ENCODE measurements around the gene ADAMTSL2. TPM values are rescaled to one million over a fixed set of nuclear protein-coding genes. Genes with fewer than 3 reads are reported as not detected.

Gene ADAMTSL2
- total and polyA plus RNA-seq, 2 donors: 0.68 to 1.7 TPM

DNA sequence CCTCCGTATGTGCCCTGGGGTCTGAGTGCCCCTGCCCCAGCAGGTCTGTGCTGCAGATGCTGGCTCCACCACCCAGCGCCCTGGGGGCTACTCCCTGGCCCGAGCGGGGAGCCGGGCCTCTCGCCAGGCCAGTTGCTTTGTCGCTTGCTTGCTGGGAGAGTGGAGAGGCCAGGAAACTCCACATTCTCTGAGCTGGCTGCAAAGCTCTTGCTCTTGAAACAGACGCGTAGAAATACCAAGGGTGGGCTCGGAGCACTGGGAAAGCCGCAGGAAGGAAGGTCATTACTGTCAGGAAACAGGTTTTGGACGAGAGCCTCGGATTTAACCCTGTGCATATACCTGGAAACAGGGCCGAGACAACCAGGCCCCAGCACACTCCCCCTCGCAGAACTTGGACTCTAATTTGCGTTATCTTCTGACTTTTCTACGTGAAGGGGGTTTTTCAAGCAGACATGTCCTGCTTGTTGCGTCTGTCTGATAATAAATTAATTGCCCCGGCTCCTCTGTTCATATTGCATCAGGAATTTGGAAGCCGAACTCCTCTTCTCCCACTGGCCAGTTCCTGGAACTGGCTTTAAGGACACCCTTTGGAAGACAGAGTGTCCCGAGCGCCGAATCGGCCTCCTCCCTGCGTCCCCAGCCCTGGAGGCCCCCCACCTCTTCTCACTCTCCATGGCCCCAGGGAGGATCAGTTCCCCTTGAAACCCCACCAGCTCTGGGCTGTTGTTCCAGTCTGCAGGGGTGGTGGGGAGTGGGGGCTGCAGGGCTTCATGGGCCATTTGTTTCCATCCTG lies 11.2 kb downstream of the ADAMTSL2 start:
- Histone ChIP-seq H3K4me3 (ENCODE audit: low read length in 2 of 2) (no peak overlapping the region), H3K9me3 (ENCODE audit: control insufficient read depth in 2 of 2, insufficient read depth in 1 of 2, low read length in 1 of 2) (no peaks in the 10 kb centered on the region), H3K27ac (ENCODE audit: low read depth in 1 of 2, low read length in 1 of 2) (no peak overlapping the region), H3K4me1 (ENCODE audit: control insufficient read depth in 2 of 2, insufficient read depth in 2 of 2, low read length in 2 of 2) (peaks cover 0 to 16% of the 10 kb centered on the region in 2 donors), H3K36me3 (ENCODE audit: control insufficient read depth in 2 of 2, insufficient read depth in 2 of 2, low read length in 1 of 2) (no peaks in the 10 kb centered on the region), H3K27me3 (ENCODE audit: control insufficient read depth in 2 of 2, insufficient read depth in 1 of 2, low read length in 1 of 2) (peaks cover 0 to 15% of the 10 kb centered on the region in 2 donors)
- DNase-seq (ENCODE audit: low read depth in 6 of 9, low spot score in 9 of 9): no peak
- 89% methylated on average over 25 of the region's 25 CpGs for WGBS

GRCh38 chr9:133546287-133546680 lies 11.8 kb downstream of the ADAMTSL2 start:
- Histone ChIP-seq H3K27ac (ENCODE audit: low read depth in 1 of 2, low read length in 1 of 2) (no peak overlapping the region), H3K27me3 (ENCODE audit: control insufficient read depth in 2 of 2, insufficient read depth in 1 of 2, low read length in 1 of 2) (peaks cover 0 to 10% of the 10 kb centered on the region in 2 donors), H3K4me3 (ENCODE audit: low read length in 2 of 2) (no peak overlapping the region), H3K9me3 (ENCODE audit: control insufficient read depth in 2 of 2, insufficient read depth in 1 of 2, low read length in 1 of 2) (no peaks in the 10 kb centered on the region), H3K4me1 (ENCODE audit: control insufficient read depth in 2 of 2, insufficient read depth in 2 of 2, low read length in 2 of 2) (peaks cover 0 to 14% of the 10 kb centered on the region in 2 donors), H3K36me3 (ENCODE audit: control insufficient read depth in 2 of 2, insufficient read depth in 2 of 2, low read length in 1 of 2) (no peaks in the 10 kb centered on the region)
- 84% methylated on average over 8 of the region's 8 CpGs for WGBS
- DNase-seq (ENCODE audit: low read depth in 6 of 9, low spot score in 9 of 9): no peak

DNA sequence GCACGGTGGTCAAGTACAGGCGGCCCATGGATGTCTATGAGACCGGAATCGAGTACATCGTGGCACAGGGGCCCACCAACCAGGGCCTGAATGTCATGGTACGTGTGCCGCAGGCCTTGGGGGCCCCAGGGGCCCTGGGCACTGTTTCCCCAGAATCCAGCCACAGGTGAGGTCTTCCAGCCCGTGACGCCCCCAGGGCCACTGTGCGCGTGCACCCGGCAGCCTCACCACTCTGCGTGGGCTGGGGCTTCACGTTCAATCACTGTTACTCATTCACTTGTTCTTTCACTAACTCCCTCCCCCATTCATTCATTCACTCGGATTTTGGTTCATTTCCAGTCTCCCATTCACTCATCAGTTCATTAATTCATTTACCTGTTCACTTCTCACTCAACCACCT lies 12.6 kb downstream of the ADAMTSL2 start:
- no peak overlapping the region for H3K4me3 ChIP-seq (ENCODE audit: low read length in 2 of 2)
- no peaks in the 10 kb centered on the region for H3K9me3 ChIP-seq (ENCODE audit: control insufficient read depth in 2 of 2, insufficient read depth in 1 of 2, low read length in 1 of 2)
- no peaks in the 10 kb centered on the region for H3K36me3 ChIP-seq (ENCODE audit: control insufficient read depth in 2 of 2, insufficient read depth in 2 of 2, low read length in 1 of 2)
- H3K4me1 ChIP-seq (ENCODE audit: control insufficient read depth in 2 of 2, insufficient read depth in 2 of 2, low read length in 2 of 2): peaks cover 0 to 14% of the 10 kb centered on the region in 2 donors
- DNase-seq (ENCODE audit: low read depth in 6 of 9, low spot score in 9 of 9): no peak
- 90% methylated on average over 15 of the region's 15 CpGs for WGBS
- no peak overlapping the region for H3K27ac ChIP-seq (ENCODE audit: low read depth in 1 of 2, low read length in 1 of 2)
- H3K27me3 ChIP-seq (ENCODE audit: control insufficient read depth in 2 of 2, insufficient read depth in 1 of 2, low read length in 1 of 2): peaks cover 0 to 3% of the 10 kb centered on the region in 2 donors

GRCh38 chr9:133551446-133551845 lies 16.9 kb downstream of the ADAMTSL2 start:
- Histone ChIP-seq H3K9me3 (ENCODE audit: control insufficient read depth in 2 of 2, insufficient read depth in 1 of 2, low read length in 1 of 2) (no peaks in the 10 kb centered on the region), H3K36me3 (ENCODE audit: control insufficient read depth in 2 of 2, insufficient read depth in 2 of 2, low read length in 1 of 2) (no peaks in the 10 kb centered on the region), H3K27me3 (ENCODE audit: control insufficient read depth in 2 of 2, insufficient read depth in 1 of 2, low read length in 1 of 2) (no peaks in the 10 kb centered on the region), H3K4me3 (ENCODE audit: low read length in 2 of 2) (no peak overlapping the region), H3K4me1 (ENCODE audit: control insufficient read depth in 2 of 2, insufficient read depth in 2 of 2, low read length in 2 of 2) (peaks cover 0 to 19% of the 10 kb centered on the region in 2 donors), H3K27ac (ENCODE audit: low read depth in 1 of 2, low read length in 1 of 2) (no peak overlapping the region)
- DNase-seq (ENCODE audit: low read depth in 6 of 9, low spot score in 9 of 9): no peak
- 83% methylated on average over 7 of the region's 7 CpGs for WGBS

DNA sequence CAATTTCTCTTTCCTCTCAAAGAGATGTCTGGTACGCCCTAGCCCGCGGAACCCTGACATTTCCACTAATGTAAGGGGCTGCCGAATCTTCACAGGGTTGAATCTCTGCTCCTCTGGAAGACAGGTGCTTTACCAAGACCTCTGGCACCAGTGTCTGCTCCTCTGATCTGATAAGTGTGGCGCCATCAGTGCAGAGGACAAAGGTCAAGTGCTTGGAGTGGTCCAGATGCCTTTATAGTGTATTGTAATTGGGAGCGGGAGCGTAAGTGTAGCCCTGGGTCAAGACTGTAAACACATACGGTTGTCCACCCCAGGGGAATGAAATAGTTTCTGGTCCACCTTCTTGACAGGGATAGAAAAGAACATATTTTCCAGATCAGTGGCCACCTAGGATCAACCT lies 17.7 kb downstream of the ADAMTSL2 start:
- no peaks in the 10 kb centered on the region for H3K9me3 ChIP-seq (ENCODE audit: control insufficient read depth in 2 of 2, insufficient read depth in 1 of 2, low read length in 1 of 2)
- H3K27ac ChIP-seq (ENCODE audit: low read depth in 1 of 2, low read length in 1 of 2): no peak overlapping the region
- DNase-seq (ENCODE audit: low read depth in 6 of 9, low spot score in 9 of 9): no peak
- no peaks in the 10 kb centered on the region for H3K27me3 ChIP-seq (ENCODE audit: control insufficient read depth in 2 of 2, insufficient read depth in 1 of 2, low read length in 1 of 2)
- H3K4me1 ChIP-seq (ENCODE audit: control insufficient read depth in 2 of 2, insufficient read depth in 2 of 2, low read length in 2 of 2): peaks cover 0 to 21% of the 10 kb centered on the region in 2 donors
- no peak overlapping the region for H3K4me3 ChIP-seq (ENCODE audit: low read length in 2 of 2)
- H3K36me3 ChIP-seq (ENCODE audit: control insufficient read depth in 2 of 2, insufficient read depth in 2 of 2, low read length in 1 of 2): no peaks in the 10 kb centered on the region
- WGBS: 97% methylated on average over 8 of the region's 8 CpGs

- H3K27ac ChIP-seq (ENCODE audit: low read depth in 1 of 2, low read length in 1 of 2): no peak overlapping the region
- H3K4me3 ChIP-seq (ENCODE audit: low read length in 2 of 2): no peak overlapping the region
- 92% methylated on average over 10 of the region's 10 CpGs for WGBS
- H3K9me3 ChIP-seq (ENCODE audit: control insufficient read depth in 2 of 2, insufficient read depth in 1 of 2, low read length in 1 of 2): peaks cover 0 to 3% of the 10 kb centered on the region in 2 donors
- no peaks in the 10 kb centered on the region for H3K36me3 ChIP-seq (ENCODE audit: control insufficient read depth in 2 of 2, insufficient read depth in 2 of 2, low read length in 1 of 2)
- peaks cover under 1 to 25% of the 10 kb centered on the region in 2 donors for H3K4me1 ChIP-seq (ENCODE audit: control insufficient read depth in 2 of 2, insufficient read depth in 2 of 2, low read length in 2 of 2)
- no peak for DNase-seq (ENCODE audit: low read depth in 6 of 9, low spot score in 9 of 9)
- H3K27me3 ChIP-seq (ENCODE audit: control insufficient read depth in 2 of 2, insufficient read depth in 1 of 2, low read length in 1 of 2): peaks cover 0 to 1% of the 10 kb centered on the region in 2 donors
Observed at GRCh38 chr9:133553123-133553522, 18.6 kb downstream of the ADAMTSL2 start.

GRCh38 chr9:133553973-133554713 lies 19.6 kb downstream of the ADAMTSL2 start:
- WGBS: 96% methylated on average over 31 of the region's 31 CpGs
- no peak for DNase-seq (ENCODE audit: low read depth in 6 of 9, low spot score in 9 of 9)
- Histone ChIP-seq H3K27me3 (ENCODE audit: control insufficient read depth in 2 of 2, insufficient read depth in 1 of 2, low read length in 1 of 2) (peaks cover 0 to 9% of the 10 kb centered on the region in 2 donors), H3K36me3 (ENCODE audit: control insufficient read depth in 2 of 2, insufficient read depth in 2 of 2, low read length in 1 of 2) (no peaks in the 10 kb centered on the region), H3K27ac (ENCODE audit: low read depth in 1 of 2, low read length in 1 of 2) (no peak overlapping the region), H3K9me3 (ENCODE audit: control insufficient read depth in 2 of 2, insufficient read depth in 1 of 2, low read length in 1 of 2) (peaks cover 0 to 3% of the 10 kb centered on the region in 2 donors), H3K4me3 (ENCODE audit: low read length in 2 of 2) (no peak overlapping the region), H3K4me1 (ENCODE audit: control insufficient read depth in 2 of 2, insufficient read depth in 2 of 2, low read length in 2 of 2) (peaks cover 10 to 28% of the 10 kb centered on the region in 2 donors)

- Histone ChIP-seq H3K27me3 (ENCODE audit: control insufficient read depth in 2 of 2, insufficient read depth in 1 of 2, low read length in 1 of 2) (peaks cover 0 to 9% of the 10 kb centered on the region in 2 donors), H3K4me1 (ENCODE audit: control insufficient read depth in 2 of 2, insufficient read depth in 2 of 2, low read length in 2 of 2) (peaks cover 11 to 22% of the 10 kb centered on the region in 2 donors)
- WGBS: 92% methylated on average over 8 of the region's 8 CpGs
Observed at GRCh38 chr9:133554729-133555128, 20.2 kb downstream of the ADAMTSL2 start.

GRCh38 chr9:133556354-133556753 lies 21.9 kb downstream of the ADAMTSL2 start:
- H3K27me3 ChIP-seq (ENCODE audit: control insufficient read depth in 2 of 2, insufficient read depth in 1 of 2, low read length in 1 of 2): peaks cover 0 to 9% of the 10 kb centered on the region in 2 donors
- H3K9me3 ChIP-seq (ENCODE audit: control insufficient read depth in 2 of 2, insufficient read depth in 1 of 2, low read length in 1 of 2): peaks cover 0 to 3% of the 10 kb centered on the region in 2 donors
- 95% methylated on average over 5 of the region's 5 CpGs for WGBS
- H3K36me3 ChIP-seq (ENCODE audit: control insufficient read depth in 2 of 2, insufficient read depth in 2 of 2, low read length in 1 of 2): no peaks in the 10 kb centered on the region
- H3K4me3 ChIP-seq (ENCODE audit: low read length in 2 of 2): no peak overlapping the region
- no peak for DNase-seq (ENCODE audit: low read depth in 6 of 9, low spot score in 9 of 9)
- no peak overlapping the region for H3K27ac ChIP-seq (ENCODE audit: low read depth in 1 of 2, low read length in 1 of 2)
- H3K4me1 ChIP-seq (ENCODE audit: control insufficient read depth in 2 of 2, insufficient read depth in 2 of 2, low read length in 2 of 2): peaks cover 11 to 22% of the 10 kb centered on the region in 2 donors

More at GRCh38 chr9:133554729-133555128, 20.2 kb downstream of the ADAMTSL2 start:
- no peak for DNase-seq (ENCODE audit: low read depth in 6 of 9, low spot score in 9 of 9)
- peaks cover 0 to 3% of the 10 kb centered on the region in 2 donors for H3K9me3 ChIP-seq (ENCODE audit: control insufficient read depth in 2 of 2, insufficient read depth in 1 of 2, low read length in 1 of 2)
- H3K4me3 ChIP-seq (ENCODE audit: low read length in 2 of 2): no peak overlapping the region
- no peak overlapping the region for H3K27ac ChIP-seq (ENCODE audit: low read depth in 1 of 2, low read length in 1 of 2)
- no peaks in the 10 kb centered on the region for H3K36me3 ChIP-seq (ENCODE audit: control insufficient read depth in 2 of 2, insufficient read depth in 2 of 2, low read length in 1 of 2)

Measured in thymus (tissue), 11 donors.